ENCODE data around the gene NOXO1. TPM values are rescaled to one million over a fixed set of nuclear protein-coding genes. Genes with fewer than 3 reads are reported as not detected.

Gene NOXO1
- total and polyA plus RNA-seq, 10 of the 15 experiments (the other 5 are each of a cell fraction or from before 2014, with no cell fraction given), result 0.09 to 0.76 (median 0.26) TPM; not detected in 4

DNA sequence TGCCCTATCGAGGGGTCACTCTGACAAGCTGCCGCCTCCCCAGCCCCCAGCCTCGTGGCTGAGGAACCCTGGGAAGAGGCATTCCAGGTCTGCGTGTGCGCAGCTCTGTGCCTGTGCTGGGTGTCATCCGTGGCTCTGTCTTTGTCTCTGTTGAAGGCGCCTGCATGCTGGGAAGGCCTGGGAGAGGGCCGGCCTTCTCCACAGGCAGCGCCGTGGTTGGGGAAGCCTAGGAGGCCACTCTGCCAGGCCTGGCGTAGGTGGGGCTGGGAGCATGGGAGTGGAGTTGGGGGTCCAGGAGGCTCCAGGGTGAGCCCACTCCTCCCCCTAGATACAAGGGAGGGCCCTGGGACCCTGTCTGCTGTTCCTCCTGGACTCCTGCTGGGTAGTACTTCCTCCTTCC is 48.8 kb upstream of the NOXO1 start:
- intact Hi-C loops (cut with micrococcal nuclease; ENCODE audit: unreplicated experiment) (no loop called here), in situ Hi-C loops (cut with MboI) (no loop called here)
- no TSS peak for BruUV-seq (replicated peaks)
- TF ChIP-seq ZNF384 (IDR thresholded peaks at IDR 0.05; ENCODE audit: borderline replicate concordance, low read depth, low read length) (no peak), RB1 (IDR thresholded peaks at IDR 0.05; ENCODE audit: borderline replicate concordance) (no peak), SUPT20H (IDR thresholded peaks at IDR 0.05; ENCODE audit: borderline replicate concordance, control insufficient read depth, low read depth, low read length) (no peak), ASH2L (IDR thresholded peaks at IDR 0.05; ENCODE audit: borderline replicate concordance, low read depth) (no peak), MEF2A (IDR thresholded peaks at IDR 0.05; ENCODE audit: insufficient read depth, low read depth, low read length) (no peak), KAT2A (conservative IDR thresholded peaks at IDR 0.05; ENCODE audit: control insufficient read depth, low read depth, low read length) (no peak), STAT1 (conservative IDR thresholded peaks at IDR 0.05) (no peak), IKZF1 (conservative IDR thresholded peaks at IDR 0.05) (no peak), ZBED1 (IDR thresholded peaks at IDR 0.05; ENCODE audit: borderline replicate concordance) (no peak)
- TF ChIP-seq, protein P1, sequence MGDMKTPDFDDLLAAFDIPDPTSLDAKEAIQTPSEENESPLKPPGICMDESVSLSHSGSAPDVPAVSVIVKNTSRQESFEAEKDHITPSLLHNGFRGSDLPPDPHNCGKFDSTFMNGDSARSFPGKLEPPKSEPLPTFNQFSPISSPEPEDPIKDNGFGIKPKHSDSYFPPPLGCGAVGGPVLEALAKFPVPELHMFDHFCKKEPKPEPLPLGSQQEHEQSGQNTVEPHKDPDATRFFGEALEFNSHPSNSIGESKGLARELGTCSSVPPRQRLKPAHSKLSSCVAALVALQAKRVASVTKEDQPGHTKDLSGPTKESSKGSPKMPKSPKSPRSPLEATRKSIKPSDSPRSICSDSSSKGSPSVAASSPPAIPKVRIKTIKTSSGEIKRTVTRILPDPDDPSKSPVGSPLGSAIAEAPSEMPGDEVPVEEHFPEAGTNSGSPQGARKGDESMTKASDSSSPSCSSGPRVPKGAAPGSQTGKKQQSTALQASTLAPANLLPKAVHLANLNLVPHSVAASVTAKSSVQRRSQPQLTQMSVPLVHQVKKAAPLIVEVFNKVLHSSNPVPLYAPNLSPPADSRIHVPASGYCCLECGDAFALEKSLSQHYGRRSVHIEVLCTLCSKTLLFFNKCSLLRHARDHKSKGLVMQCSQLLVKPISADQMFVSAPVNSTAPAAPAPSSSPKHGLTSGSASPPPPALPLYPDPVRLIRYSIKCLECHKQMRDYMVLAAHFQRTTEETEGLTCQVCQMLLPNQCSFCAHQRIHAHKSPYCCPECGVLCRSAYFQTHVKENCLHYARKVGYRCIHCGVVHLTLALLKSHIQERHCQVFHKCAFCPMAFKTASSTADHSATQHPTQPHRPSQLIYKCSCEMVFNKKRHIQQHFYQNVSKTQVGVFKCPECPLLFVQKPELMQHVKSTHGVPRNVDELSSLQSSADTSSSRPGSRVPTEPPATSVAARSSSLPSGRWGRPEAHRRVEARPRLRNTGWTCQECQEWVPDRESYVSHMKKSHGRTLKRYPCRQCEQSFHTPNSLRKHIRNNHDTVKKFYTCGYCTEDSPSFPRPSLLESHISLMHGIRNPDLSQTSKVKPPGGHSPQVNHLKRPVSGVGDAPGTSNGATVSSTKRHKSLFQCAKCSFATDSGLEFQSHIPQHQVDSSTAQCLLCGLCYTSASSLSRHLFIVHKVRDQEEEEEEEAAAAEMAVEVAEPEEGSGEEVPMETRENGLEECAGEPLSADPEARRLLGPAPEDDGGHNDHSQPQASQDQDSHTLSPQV (IDR thresholded peaks at IDR 0.05), result no peak
- TF ChIP-seq, protein P2, sequence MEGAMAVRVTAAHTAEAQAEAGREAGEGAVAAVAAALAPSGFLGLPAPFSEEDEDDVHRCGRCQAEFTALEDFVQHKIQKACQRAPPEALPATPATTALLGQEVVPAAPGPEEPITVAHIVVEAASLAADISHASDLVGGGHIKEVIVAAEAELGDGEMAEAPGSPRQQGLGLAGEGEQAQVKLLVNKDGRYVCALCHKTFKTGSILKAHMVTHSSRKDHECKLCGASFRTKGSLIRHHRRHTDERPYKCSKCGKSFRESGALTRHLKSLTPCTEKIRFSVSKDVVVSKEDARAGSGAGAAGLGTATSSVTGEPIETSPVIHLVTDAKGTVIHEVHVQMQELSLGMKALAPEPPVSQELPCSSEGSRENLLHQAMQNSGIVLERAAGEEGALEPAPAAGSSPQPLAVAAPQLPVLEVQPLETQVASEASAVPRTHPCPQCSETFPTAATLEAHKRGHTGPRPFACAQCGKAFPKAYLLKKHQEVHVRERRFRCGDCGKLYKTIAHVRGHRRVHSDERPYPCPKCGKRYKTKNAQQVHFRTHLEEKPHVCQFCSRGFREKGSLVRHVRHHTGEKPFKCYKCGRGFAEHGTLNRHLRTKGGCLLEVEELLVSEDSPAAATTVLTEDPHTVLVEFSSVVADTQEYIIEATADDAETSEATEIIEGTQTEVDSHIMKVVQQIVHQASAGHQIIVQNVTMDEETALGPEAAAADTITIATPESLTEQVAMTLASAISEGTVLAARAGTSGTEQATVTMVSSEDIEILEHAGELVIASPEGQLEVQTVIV (IDR thresholded peaks at IDR 0.05; ENCODE audit: borderline replicate concordance, partially characterized antibody), result no peak
- TF ChIP-seq, protein P3, sequence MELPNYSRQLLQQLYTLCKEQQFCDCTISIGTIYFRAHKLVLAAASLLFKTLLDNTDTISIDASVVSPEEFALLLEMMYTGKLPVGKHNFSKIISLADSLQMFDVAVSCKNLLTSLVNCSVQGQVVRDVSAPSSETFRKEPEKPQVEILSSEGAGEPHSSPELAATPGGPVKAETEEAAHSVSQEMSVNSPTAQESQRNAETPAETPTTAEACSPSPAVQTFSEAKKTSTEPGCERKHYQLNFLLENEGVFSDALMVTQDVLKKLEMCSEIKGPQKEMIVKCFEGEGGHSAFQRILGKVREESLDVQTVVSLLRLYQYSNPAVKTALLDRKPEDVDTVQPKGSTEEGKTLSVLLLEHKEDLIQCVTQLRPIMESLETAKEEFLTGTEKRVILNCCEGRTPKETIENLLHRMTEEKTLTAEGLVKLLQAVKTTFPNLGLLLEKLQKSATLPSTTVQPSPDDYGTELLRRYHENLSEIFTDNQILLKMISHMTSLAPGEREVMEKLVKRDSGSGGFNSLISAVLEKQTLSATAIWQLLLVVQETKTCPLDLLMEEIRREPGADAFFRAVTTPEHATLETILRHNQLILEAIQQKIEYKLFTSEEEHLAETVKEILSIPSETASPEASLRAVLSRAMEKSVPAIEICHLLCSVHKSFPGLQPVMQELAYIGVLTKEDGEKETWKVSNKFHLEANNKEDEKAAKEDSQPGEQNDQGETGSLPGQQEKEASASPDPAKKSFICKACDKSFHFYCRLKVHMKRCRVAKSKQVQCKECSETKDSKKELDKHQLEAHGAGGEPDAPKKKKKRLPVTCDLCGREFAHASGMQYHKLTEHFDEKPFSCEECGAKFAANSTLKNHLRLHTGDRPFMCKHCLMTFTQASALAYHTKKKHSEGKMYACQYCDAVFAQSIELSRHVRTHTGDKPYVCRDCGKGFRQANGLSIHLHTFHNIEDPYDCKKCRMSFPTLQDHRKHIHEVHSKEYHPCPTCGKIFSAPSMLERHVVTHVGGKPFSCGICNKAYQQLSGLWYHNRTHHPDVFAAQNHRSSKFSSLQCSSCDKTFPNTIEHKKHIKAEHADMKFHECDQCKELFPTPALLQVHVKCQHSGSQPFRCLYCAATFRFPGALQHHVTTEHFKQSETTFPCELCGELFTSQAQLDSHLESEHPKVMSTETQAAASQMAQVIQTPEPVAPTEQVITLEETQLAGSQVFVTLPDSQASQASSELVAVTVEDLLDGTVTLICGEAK (IDR thresholded peaks at IDR 0.05; ENCODE audit: borderline replicate concordance), result no peak
- no peaks in the 10 kb centered on the region for H3K4me1 ChIP-seq (ENCODE audit: control insufficient read depth, insufficient read depth, low read length)
- ChIA-PET CTCF (no interaction called here), POLR2A (no interaction called here), SMC1A (ENCODE audit: uncharacterized antibody, unreplicated experiment) (no interaction called here), RAD21 (ENCODE audit: unreplicated experiment) (interaction anchor here (0.7 kb wide), 1 partner anchor 118 kb away, joined by 3 read pairs; no protein-coding TSS in a partner anchor)
- H3K9ac ChIP-seq (ENCODE audit: control insufficient read depth, insufficient read depth, low read length), result no peak overlapping the region
- H3K9me3 ChIP-seq (replicated peaks; ENCODE audit: control insufficient read depth, insufficient read depth, low read length), result no peaks in the 10 kb centered on the region
- peaks cover 11 to 13% of the 10 kb centered on the region in 2 experiments for H3K27me3 ChIP-seq (replicated peaks in 1 of 2; ENCODE audit: control insufficient read depth in 2 of 2, insufficient read depth in 2 of 2, low read length in 1 of 2)
- H3K27ac ChIP-seq (ENCODE audit: control insufficient read depth, insufficient read depth), result no peak overlapping the region
- no peak for ATAC-seq
- no peak for DNase-seq (ENCODE audit: low read depth, low spot score)
- FAIRE-seq, result no peak
- peaks cover 5% of the 10 kb centered on the region; the same call in 1 of the 2 replicates for H4K20me1 ChIP-seq (ENCODE audit: control insufficient read depth, insufficient read depth)
- H3K4me3 ChIP-seq, result no peak overlapping the region
- no peaks in the 10 kb centered on the region for H3K36me3 ChIP-seq (ENCODE audit: control insufficient read depth in 2 of 2, insufficient read depth in 2 of 2, low read length in 1 of 2)
- H3K4me2 ChIP-seq (ENCODE audit: control insufficient read depth, insufficient read depth), result no peak overlapping the region
- 59% methylated on average over 11 of the region's 11 CpGs for WGBS (ENCODE audit: insufficient coverage, insufficient replicate concordance, low lambda C conversion rate, missing lambda C conversion rate)
- no peaks in the 10 kb centered on the region for H3K79me2 ChIP-seq (ENCODE audit: control insufficient read depth, insufficient read depth, low read length)
- no peak overlapping the region for H2AFZ ChIP-seq (ENCODE audit: control insufficient read depth, low read depth, low read length)

Measured in GM12878 (cell line).